Activated CD4-positive, CD25-positive, alpha-beta regulatory T cell treated with anti-CD3 and anti-CD28 coated beads, Interleukin-2, amount 50 U/mL, for 72 hours (primary cell): Measurements from ENCODE around the gene PERM1.
"Not testable (repeated sequence)": the region's sequence is repeated elsewhere in the genome, so short reads cannot be mapped to it uniquely, and the experiment has no call there.

Experiments used
- DNase-seq: peaks from one replicate; pipeline ENCODE4 v3.0.0; 2021

PERM1 gene

GRCh38 chr1:981955-982558 is at the start of gene PERM1:
Gene PERM1 (minus strand): TSS chr1:982093. CDS start chr1:981029, 1,064 bp downstream.
- no peak for DNase-seq

- not testable (repeated sequence) for DNase-seq
Observed at GRCh38 chr1:1030867-1031658, 49.2 kb upstream of the PERM1 start.

GRCh38 chr1:1027791-1028190 is 45.9 kb upstream of the PERM1 start:
- DNase-seq, result no peak

GRCh38 chr1:1026599-1027413 is 44.9 kb upstream of the PERM1 start:
- no peak for DNase-seq

GRCh38 chr1:1025730-1026129 is 43.8 kb upstream of the PERM1 start:
- DNase-seq, result no peak

GRCh38 chr1:1024771-1025699 is 43.1 kb upstream of the PERM1 start:
- DNase-seq, result no peak

- DNase-seq, result no peak
Observed at GRCh38 chr1:1024149-1024770, 42.4 kb upstream of the PERM1 start.

GRCh38 chr1:1023700-1024099 is 41.8 kb upstream of the PERM1 start:
- DNase-seq, result no peak

- no peak for DNase-seq
Observed at GRCh38 chr1:1022302-1023009, 40.6 kb upstream of the PERM1 start.

GRCh38 chr1:1021920-1022259 is 40.0 kb upstream of the PERM1 start:
- no peak for DNase-seq

- no peak for DNase-seq
Observed at GRCh38 chr1:1021010-1021919, 39.4 kb upstream of the PERM1 start.

GRCh38 chr1:1020415-1021009 is 38.6 kb upstream of the PERM1 start:
- no peak for DNase-seq

GRCh38 chr1:1020000-1020404 is 38.1 kb upstream of the PERM1 start, which contains the start of gene AGRN:
Gene AGRN (plus strand): TSS chr1:1020120. CDS start chr1:1020173, 53 bp downstream.
- DNase-seq, result no peak

GRCh38 chr1:1019122-1019999 is 37.5 kb upstream of the PERM1 start:
- peak; percentile 83 for DNase-seq

GRCh38 chr1:1018321-1018685 is 36.4 kb upstream of the PERM1 start:
- not testable (repeated sequence) for DNase-seq

- DNase-seq, result not testable (repeated sequence)
Observed at GRCh38 chr1:1017397-1018320, 35.8 kb upstream of the PERM1 start.

- DNase-seq, result no peak
Observed at GRCh38 chr1:1014799-1015681, 33.1 kb upstream of the PERM1 start.
